Peyer's patch (tissue), 4 donors: ENCODE measurements around the gene ABCA2.
"Not testable (repeated sequence)": the region's sequence is repeated elsewhere in the genome, so short reads cannot be mapped to it uniquely, and the experiment has no call there.

ENCODE experiments used
- CTCF ChIP-seq, 6 experiments: fragments of 450-650 bp in 4 of 6; fragments of 200-600 bp in 2 of 6; sonication (generic) in 1 of 6; IDR thresholded peaks; one replicate each; pipeline ENCODE4 v1.5.1; 2017 to 2019; ENCODE audit warnings: antibody characterized with exemption in 6 of 6, mild to moderate bottlenecking in 3 of 6, moderate library complexity in 1 of 6
- POLR2A ChIP-seq, 2 donors: fragments of 450-650 bp; IDR thresholded peaks; one replicate each; pipeline ENCODE4 v1.5.1; 2017; ENCODE audit warnings: antibody characterized with exemption in 2 of 2, mild to moderate bottlenecking in 2 of 2, moderate library complexity in 2 of 2

GRCh38 chr9:137033481-137033880 is 5.4 kb upstream of the ABCA2 start:
- TF ChIP-seq CTCF, POLR2A (IDR thresholded peaks at IDR 0.05): not testable (repeated sequence)
